GM23338 (cell line): ENCODE results near the gene SEC61A1.
A peak's percentile ranks its signal among the peaks of the same experiment; 100 is the strongest.

Experiments used
- CREB1 ChIP-seq: fragments of 250-450 bp; sonication (Bioruptor Pico); IDR thresholded peaks from 2 replicates; pipeline ENCODE4 v1.5.0; 2020; ENCODE audit warnings: low read depth, mild to moderate bottlenecking, moderate library complexity
- CTCF ChIP-seq, 2 experiments: fragments of 200-600 bp in 1 of 2; sonication (generic) in 1 of 2; conservative IDR thresholded peaks; 2 replicates each; pipeline versions ENCODE4 v1.5.1 to v1.6.1; 2016 to 2017; ENCODE audit warnings: antibody characterized with exemption in 2 of 2, low read depth in 2 of 2, mild to moderate bottlenecking in 2 of 2, moderate library complexity in 1 of 2
- ETS1 ChIP-seq: IDR thresholded peaks from 2 replicates; pipeline ENCODE4 v1.6.1; 2016; ENCODE audit warnings: antibody characterized with exemption
- EZH2 ChIP-seq: fragments of 200-600 bp; sonication (generic); IDR thresholded peaks from one replicate; pipeline ENCODE4 v1.8.0; 2017; ENCODE audit warnings: antibody characterized with exemption, mild to moderate bottlenecking, low read depth; ENCODE audit not compliant: unreplicated experiment
- EZH2phosphoT487 ChIP-seq: fragments of 200-600 bp; sonication (generic); IDR thresholded peaks from one replicate; pipeline ENCODE4 v1.8.1; 2018; ENCODE audit warnings: antibody characterized with exemption; ENCODE audit not compliant: unreplicated experiment
- JUNB ChIP-seq: IDR thresholded peaks from one replicate; pipeline ENCODE4 v1.6.1; 2016; ENCODE audit warnings: antibody characterized with exemption; ENCODE audit not compliant: unreplicated experiment
- POLR2AphosphoS5 ChIP-seq: IDR thresholded peaks from 2 replicates; pipeline ENCODE4 v1.6.1; 2016; ENCODE audit warnings: antibody characterized with exemption, low read depth
- REST ChIP-seq: IDR thresholded peaks from one replicate; pipeline ENCODE4 v1.6.1; 2018; ENCODE audit warnings: antibody characterized with exemption; ENCODE audit not compliant: unreplicated experiment
- ZNF114 ChIP-seq: fragments of 250-450 bp; sonication (Bioruptor Pico); IDR thresholded peaks from 2 replicates; pipeline ENCODE4 v1.5.0; 2020; ENCODE audit warnings: mild to moderate bottlenecking, moderate library complexity
- ZNF331 ChIP-seq: fragments of 250-450 bp; sonication (Bioruptor Pico); IDR thresholded peaks from 2 replicates; pipeline ENCODE4 v1.5.0; 2020; ENCODE audit warnings: low read depth, mild to moderate bottlenecking, moderate library complexity
- TF ChIP-seq, protein P1 (sequence below): fragments of 250-450 bp; sonication (Bioruptor Pico); IDR thresholded peaks from 2 replicates; pipeline ENCODE4 v1.5.0; 2020; ENCODE audit warnings: mild to moderate bottlenecking, moderate library complexity

- TF ChIP-seq CTCF (conservative IDR thresholded peaks at IDR 0.05; ENCODE audit: low read depth in 2 of 2) (peak; percentile 76 to 77), CREB1 (CRISPR knock-in tag) (no peak), POLR2AphosphoS5 (no peak), REST (no peak), EZH2 (no peak), EZH2phosphoT487 (no peak), ETS1 (no peak), JUNB (no peak), ZNF114 (CRISPR knock-in tag) (no peak), ZNF331 (CRISPR knock-in tag) (no peak)
- TF ChIP-seq, protein P1, sequence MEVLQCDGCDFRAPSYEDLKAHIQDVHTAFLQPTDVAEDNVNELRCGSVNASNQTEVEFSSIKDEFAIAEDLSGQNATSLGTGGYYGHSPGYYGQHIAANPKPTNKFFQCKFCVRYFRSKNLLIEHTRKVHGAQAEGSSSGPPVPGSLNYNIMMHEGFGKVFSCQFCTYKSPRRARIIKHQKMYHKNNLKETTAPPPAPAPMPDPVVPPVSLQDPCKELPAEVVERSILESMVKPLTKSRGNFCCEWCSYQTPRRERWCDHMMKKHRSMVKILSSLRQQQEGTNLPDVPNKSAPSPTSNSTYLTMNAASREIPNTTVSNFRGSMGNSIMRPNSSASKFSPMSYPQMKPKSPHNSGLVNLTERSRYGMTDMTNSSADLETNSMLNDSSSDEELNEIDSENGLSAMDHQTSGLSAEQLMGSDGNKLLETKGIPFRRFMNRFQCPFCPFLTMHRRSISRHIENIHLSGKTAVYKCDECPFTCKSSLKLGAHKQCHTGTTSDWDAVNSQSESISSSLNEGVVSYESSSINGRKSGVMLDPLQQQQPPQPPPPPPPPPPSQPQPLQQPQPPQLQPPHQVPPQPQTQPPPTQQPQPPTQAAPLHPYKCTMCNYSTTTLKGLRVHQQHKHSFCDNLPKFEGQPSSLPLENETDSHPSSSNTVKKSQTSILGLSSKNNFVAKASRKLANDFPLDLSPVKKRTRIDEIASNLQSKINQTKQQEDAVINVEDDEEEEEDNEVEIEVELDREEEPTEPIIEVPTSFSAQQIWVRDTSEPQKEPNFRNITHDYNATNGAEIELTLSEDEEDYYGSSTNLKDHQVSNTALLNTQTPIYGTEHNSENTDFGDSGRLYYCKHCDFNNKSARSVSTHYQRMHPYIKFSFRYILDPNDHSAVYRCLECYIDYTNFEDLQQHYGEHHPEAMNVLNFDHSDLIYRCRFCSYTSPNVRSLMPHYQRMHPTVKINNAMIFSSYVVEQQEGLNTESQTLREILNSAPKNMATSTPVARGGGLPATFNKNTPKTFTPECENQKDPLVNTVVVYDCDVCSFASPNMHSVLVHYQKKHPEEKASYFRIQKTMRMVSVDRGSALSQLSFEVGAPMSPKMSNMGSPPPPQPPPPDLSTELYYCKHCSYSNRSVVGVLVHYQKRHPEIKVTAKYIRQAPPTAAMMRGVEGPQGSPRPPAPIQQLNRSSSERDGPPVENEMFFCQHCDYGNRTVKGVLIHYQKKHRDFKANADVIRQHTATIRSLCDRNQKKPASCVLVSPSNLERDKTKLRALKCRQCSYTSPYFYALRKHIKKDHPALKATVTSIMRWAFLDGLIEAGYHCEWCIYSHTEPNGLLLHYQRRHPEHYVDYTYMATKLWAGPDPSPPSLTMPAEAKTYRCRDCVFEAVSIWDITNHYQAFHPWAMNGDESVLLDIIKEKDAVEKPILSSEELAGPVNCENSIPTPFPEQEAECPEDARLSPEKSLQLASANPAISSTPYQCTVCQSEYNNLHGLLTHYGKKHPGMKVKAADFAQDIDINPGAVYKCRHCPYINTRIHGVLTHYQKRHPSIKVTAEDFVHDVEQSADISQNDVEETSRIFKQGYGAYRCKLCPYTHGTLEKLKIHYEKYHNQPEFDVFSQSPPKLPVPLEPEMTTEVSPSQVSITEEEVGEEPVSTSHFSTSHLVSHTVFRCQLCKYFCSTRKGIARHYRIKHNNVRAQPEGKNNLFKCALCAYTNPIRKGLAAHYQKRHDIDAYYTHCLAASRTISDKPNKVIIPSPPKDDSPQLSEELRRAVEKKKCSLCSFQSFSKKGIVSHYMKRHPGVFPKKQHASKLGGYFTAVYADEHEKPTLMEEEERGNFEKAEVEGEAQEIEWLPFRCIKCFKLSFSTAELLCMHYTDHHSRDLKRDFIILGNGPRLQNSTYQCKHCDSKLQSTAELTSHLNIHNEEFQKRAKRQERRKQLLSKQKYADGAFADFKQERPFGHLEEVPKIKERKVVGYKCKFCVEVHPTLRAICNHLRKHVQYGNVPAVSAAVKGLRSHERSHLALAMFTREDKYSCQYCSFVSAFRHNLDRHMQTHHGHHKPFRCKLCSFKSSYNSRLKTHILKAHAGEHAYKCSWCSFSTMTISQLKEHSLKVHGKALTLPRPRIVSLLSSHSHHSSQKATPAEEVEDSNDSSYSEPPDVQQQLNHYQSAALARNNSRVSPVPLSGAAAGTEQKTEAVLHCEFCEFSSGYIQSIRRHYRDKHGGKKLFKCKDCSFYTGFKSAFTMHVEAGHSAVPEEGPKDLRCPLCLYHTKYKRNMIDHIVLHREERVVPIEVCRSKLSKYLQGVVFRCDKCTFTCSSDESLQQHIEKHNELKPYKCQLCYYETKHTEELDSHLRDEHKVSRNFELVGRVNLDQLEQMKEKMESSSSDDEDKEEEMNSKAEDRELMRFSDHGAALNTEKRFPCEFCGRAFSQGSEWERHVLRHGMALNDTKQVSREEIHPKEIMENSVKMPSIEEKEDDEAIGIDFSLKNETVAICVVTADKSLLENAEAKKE (CRISPR knock-in tag): no peak
Measured at GRCh38 chr3:128068156-128068620, 16.0 kb downstream of the SEC61A1 start.
